Keratinocyte (primary cell): ENCODE measurements around the gene KMT5B. TPM values are rescaled to one million over a fixed set of nuclear protein-coding genes. Genes with fewer than 3 reads are reported as not detected.

Source experiments
- DNase-seq: peaks from one replicate; pipeline ENCODE4 v3.0.0-alpha.2; 2011; ENCODE audit warnings: low read depth, missing footprints, low spot score
- FAIRE-seq: peaks from 2 replicates; lab custom pipeline; 2011; peaks lifted over from hg19 to GRCh38; lab: Jason Lieb, UNC
- H2AFZ ChIP-seq: 2 replicates; pipeline ENCODE4 v1.6.0; 2012; ENCODE audit warnings: low read length, control low read depth, inconsistent platforms; ENCODE audit not compliant: control insufficient read depth
- H3K27ac ChIP-seq: 2 replicates; pipeline ENCODE4 v1.5.1; 2011; ENCODE audit warnings: low read length; ENCODE audit not compliant: control insufficient read depth, insufficient read depth
- H3K27me3 ChIP-seq: 3 replicates; pipeline ENCODE4 v1.6.0; 2011; ENCODE audit warnings: low read length; ENCODE audit not compliant: control insufficient read depth, insufficient read depth; ENCODE audit errors: extremely low read depth
- H3K36me3 ChIP-seq, 2 experiments: 2 replicates in 1 of 2; 3 replicates in 1 of 2; pipeline ENCODE4 v1.5.1; 2011; ENCODE audit warnings: low read length in 2 of 2, mild to moderate bottlenecking in 1 of 2; ENCODE audit not compliant: control insufficient read depth in 2 of 2, insufficient read depth in 2 of 2; ENCODE audit errors: extremely low read depth in 1 of 2
- H3K4me1 ChIP-seq: 3 replicates; pipeline ENCODE4 v1.5.1; 2011; ENCODE audit warnings: low read length; ENCODE audit not compliant: control insufficient read depth, insufficient read depth; ENCODE audit errors: extremely low read depth
- H3K4me2 ChIP-seq: 3 replicates; pipeline ENCODE4 v1.6.0; 2011; ENCODE audit warnings: low read depth, low read length; ENCODE audit not compliant: control insufficient read depth, insufficient read depth; ENCODE audit errors: extremely low read depth
- H3K4me3 ChIP-seq, 3 experiments: fragments of 200-600 bp in 1 of 3; sonication (generic) in 1 of 3; 2 replicates in 2 of 3; 3 replicates in 1 of 3; pipeline ENCODE4 v1.5.1; 2011 to 2016; ENCODE audit warnings: low read length in 3 of 3, mild to moderate bottlenecking in 3 of 3, control low read depth in 2 of 3, inconsistent platforms in 1 of 3, low read depth in 1 of 3, mixed read lengths in 1 of 3, mixed run types in 1 of 3, moderate library complexity in 1 of 3; ENCODE audit not compliant: control insufficient read depth in 2 of 3, insufficient read depth in 2 of 3; ENCODE audit errors: extremely low read depth in 1 of 3
- H3K79me2 ChIP-seq: 2 replicates; pipeline ENCODE4 v1.6.0; 2012; ENCODE audit warnings: low read length; ENCODE audit not compliant: control insufficient read depth, insufficient read depth
- H3K9ac ChIP-seq: 3 replicates; pipeline ENCODE4 v1.6.0; 2011; ENCODE audit warnings: low read length; ENCODE audit not compliant: control insufficient read depth, insufficient read depth; ENCODE audit errors: extremely low read depth
- H3K9me1 ChIP-seq: 3 replicates; pipeline ENCODE4 v1.6.0; 2011; ENCODE audit warnings: low read length; ENCODE audit not compliant: control insufficient read depth, insufficient read depth; ENCODE audit errors: extremely low read depth
- H3K9me3 ChIP-seq: 2 replicates; pipeline ENCODE4 v1.5.1; 2012; ENCODE audit warnings: low read depth, low read length; ENCODE audit not compliant: control insufficient read depth
- H4K20me1 ChIP-seq: 3 replicates; pipeline ENCODE4 v1.6.0; 2011; ENCODE audit warnings: low read length; ENCODE audit not compliant: control insufficient read depth, insufficient read depth; ENCODE audit errors: extremely low read depth
- CTCF ChIP-seq, 3 experiments: IDR thresholded peaks in 1 of 3; conservative IDR thresholded peaks in 1 of 3; optimal IDR thresholded peaks in 1 of 3; 2 replicates in 2 of 3; 3 replicates in 1 of 3; pipeline versions ENCODE3 to v1.5.1; 2011; ENCODE audit warnings: low read length in 3 of 3, mild to moderate bottlenecking in 3 of 3, moderate library complexity in 2 of 3, control low read depth in 1 of 3, inconsistent platforms in 1 of 3; ENCODE audit not compliant: insufficient read depth in 2 of 3; ENCODE audit errors: extremely low read depth in 1 of 3
- EZH2 ChIP-seq: IDR thresholded peaks from one replicate; pipeline ENCODE4 v1.6.1; 2012; ENCODE audit warnings: inconsistent platforms, mild to moderate bottlenecking, low read length, moderate library complexity
- dilution Hi-C: fragments of 300-500 bp; cut with MboI; formaldehyde crosslinking; loops from one replicate; pipeline ENCODE4 v1.7.0; 2020; ENCODE audit warnings: low sequenced_read_pairs; ENCODE audit not compliant: extremely low pct_ligation_motif_present
- polyA plus RNA-seq, 5 experiments: library from polyadenylated mRNA; depleted of rRNA in 3 of 5; stranded (reverse) in 3 of 5; stranded (forward) in 1 of 5; unstranded in 1 of 5; fragments of >200 nt; gene quantifications; 1 replicate in 1 of 5; 2 replicates in 3 of 5; 3 replicates in 1 of 5; pipeline versions ENCODE4 v1.2.1 to v1.2.3, GENCODE V29; 2011 to 2012; ENCODE audit warnings: missing spikeins in 2 of 5, low read depth in 1 of 5, low replicate concordance in 1 of 5

The KMT5B gene
- polyA plus RNA-seq, 1 donor (not counting 4 experiments of a cell fraction or from before 2014, with no cell fraction given): 17.2 TPM

- Histone ChIP-seq H3K9me1 (no peaks in the 10 kb centered on the region), H3K27me3 (no peaks in the 10 kb centered on the region), H3K4me1 (peaks cover 11% of the 10 kb centered on the region), H3K4me2 (no peak overlapping the region), H3K36me3 (peaks cover 0 to 2% of the 10 kb centered on the region in 2 experiments), H2AFZ (no peak overlapping the region), H3K9ac (no peak overlapping the region), H3K27ac (no peak overlapping the region), H3K4me3 (no peak overlapping the region), H4K20me1 (peaks cover 8% of the 10 kb centered on the region), H3K9me3 (no peaks in the 10 kb centered on the region), H3K79me2 (peaks cover 87% of the 10 kb centered on the region)
- FAIRE-seq: no peak
- TF ChIP-seq EZH2 (no peak), CTCF (optimal IDR thresholded peaks at IDR 0.05 in 1 of 3, IDR thresholded peaks at IDR 0.05 in 1 of 3, conservative IDR thresholded peaks at IDR 0.05 in 1 of 3; ENCODE audit: extremely low read depth in 1 of 3, insufficient read depth in 2 of 3, low read length in 3 of 3) (no peak)
- no peak for DNase-seq
- dilution Hi-C loops: no loop called here
Measured at GRCh38 chr11:68194675-68195294, 18.3 kb downstream of the KMT5B start.

- Histone ChIP-seq H3K9ac (no peak overlapping the region), H3K9me3 (no peaks in the 10 kb centered on the region), H3K4me1 (peaks cover 6% of the 10 kb centered on the region), H3K4me2 (no peak overlapping the region), H3K27me3 (no peaks in the 10 kb centered on the region), H3K36me3 (peaks cover 2 to 6% of the 10 kb centered on the region in 2 experiments), H4K20me1 (peaks cover 6% of the 10 kb centered on the region), H3K4me3 (no peak overlapping the region), H3K9me1 (no peaks in the 10 kb centered on the region), H3K79me2 (peaks cover 80% of the 10 kb centered on the region), H3K27ac (no peak overlapping the region), H2AFZ (no peak overlapping the region)
- dilution Hi-C loops: no loop called here
- FAIRE-seq: no peak
- TF ChIP-seq EZH2: no peak
- TF ChIP-seq CTCF (optimal IDR thresholded peaks at IDR 0.05 in 1 of 3, IDR thresholded peaks at IDR 0.05 in 1 of 3, conservative IDR thresholded peaks at IDR 0.05 in 1 of 3; ENCODE audit: extremely low read depth in 1 of 3, insufficient read depth in 2 of 3, low read length in 3 of 3): no peak
- no peak for DNase-seq
Measured at GRCh38 chr11:68193018-68193417, 20.1 kb downstream of the KMT5B start.
